Tibial artery (tissue), 4 donors: ENCODE results near the gene PCDHB11.
"Not testable (repeated sequence)": the region's sequence is repeated elsewhere in the genome, so short reads cannot be mapped to it uniquely, and the experiment has no call there.

ENCODE experiments used
- DNase-seq, 2 donors: peaks; one replicate each; pipeline ENCODE4 v3.0.0-alpha.2; 2019
- H3K27ac ChIP-seq, 2 donors: fragments of 200-600 bp; sonication (generic) in 1 of 2; 1 replicate in 1 of 2; 2 replicates in 1 of 2; pipeline ENCODE4 v1.5.1; 2018 to 2019; ENCODE audit warnings: mild to moderate bottlenecking in 1 of 2
- H3K27me3 ChIP-seq, 2 donors: fragments of 200-600 bp; sonication (generic) in 1 of 2; one replicate each; pipeline versions ENCODE4 v1.5.1 to v1.6.0; 2016 to 2019
- H3K36me3 ChIP-seq, 3 donors: fragments of 200-600 bp; sonication (generic) in 2 of 3; one replicate each; pipeline ENCODE4 v1.5.1; 2016 to 2019; ENCODE audit warnings: mild to moderate bottlenecking in 2 of 3
- H3K4me1 ChIP-seq, 4 donors: fragments of 200-600 bp; sonication (generic) in 2 of 4; 1 replicate in 3 of 4; 2 replicates in 1 of 4; pipeline ENCODE4 v1.5.1; 2016 to 2019
- H3K4me3 ChIP-seq, 2 donors: fragments of 200-600 bp; sonication (generic) in 1 of 2; 1 replicate in 1 of 2; 2 replicates in 1 of 2; pipeline ENCODE4 v1.5.1; 2018 to 2019; ENCODE audit warnings: mild to moderate bottlenecking in 2 of 2
- H3K9me3 ChIP-seq, 3 donors: fragments of 200-600 bp; sonication (generic) in 1 of 3; one replicate each; pipeline ENCODE4 v1.5.1; 2016 to 2019
- CTCF ChIP-seq, 2 experiments: fragments of 200-600 bp in 1 of 2; fragments of 450-650 bp in 1 of 2; IDR thresholded peaks; one replicate each; pipeline ENCODE4 v1.5.1; 2017 to 2019; ENCODE audit warnings: antibody characterized with exemption in 2 of 2, mild to moderate bottlenecking in 1 of 2, moderate library complexity in 1 of 2
- intact Hi-C: fragments of 100-400 bp; cut with DNase I; formaldehyde crosslinking; loops from one replicate; pipeline ENCODE4 v1.15.0; 2023; ENCODE audit warnings: low total_unique reads

PCDHB11 gene

GRCh38 chr5:141213656-141214339, 14.4 kb downstream of the PCDHB11 start, which contains the start of gene PCDHB13:
Gene PCDHB13, plus strand, starts transcription at chr5:141213919. Its CDS starts 205 bp downstream, at chr5:141214124.
- H3K27me3 ChIP-seq, DNase-seq, H3K4me1 ChIP-seq, H3K27ac ChIP-seq, intact Hi-C loops: not testable (repeated sequence)
- peak; percentile 15 to 16 for TF ChIP-seq CTCF (IDR thresholded peaks at IDR 0.05)
- Histone ChIP-seq H3K4me3 (peak within 1 kb of the TSS in 1 of 2 donors; percentile 22), H3K9me3 (peaks cover 14 to 95% (median 72%) of the 10 kb centered on the region in 3 donors), H3K36me3 (peaks cover 5 to 34% (median 28%) of the 10 kb centered on the region in 3 donors)

- DNase-seq, H3K27ac ChIP-seq, H3K4me3 ChIP-seq, H3K4me1 ChIP-seq, intact Hi-C loops, H3K27me3 ChIP-seq: not testable (repeated sequence)
- Histone ChIP-seq H3K9me3 (peaks cover 19 to 95% (median 72%) of the 10 kb centered on the region in 3 donors), H3K36me3 (peaks cover 5 to 37% (median 35%) of the 10 kb centered on the region in 3 donors)
Observed at GRCh38 chr5:141214583-141214982, 15.2 kb downstream of the PCDHB11 start.

- H3K4me3 ChIP-seq, H3K4me1 ChIP-seq, H3K27me3 ChIP-seq, H3K27ac ChIP-seq, intact Hi-C loops, DNase-seq: not testable (repeated sequence)
- H3K36me3 ChIP-seq: peaks cover 5 to 45% (median 30%) of the 10 kb centered on the region in 3 donors
- H3K9me3 ChIP-seq: peaks cover 19 to 95% (median 73%) of the 10 kb centered on the region in 3 donors
Observed at GRCh38 chr5:141215504-141215903, 16.1 kb downstream of the PCDHB11 start.

- intact Hi-C loops, H3K4me1 ChIP-seq, DNase-seq, H3K27me3 ChIP-seq, H3K27ac ChIP-seq, H3K4me3 ChIP-seq: not testable (repeated sequence)
- Histone ChIP-seq H3K36me3 (peaks cover 5 to 50% (median 30%) of the 10 kb centered on the region in 3 donors), H3K9me3 (peaks cover 24 to 97% (median 75%) of the 10 kb centered on the region in 3 donors)
Observed at GRCh38 chr5:141216035-141216434, 16.6 kb downstream of the PCDHB11 start.

GRCh38 chr5:141223112-141223783, 23.8 kb downstream of the PCDHB11 start, which contains the start of gene PCDHB14:
Gene PCDHB14, plus strand, starts transcription at chr5:141223343. Its CDS starts 163 bp downstream, at chr5:141223506.
- peak within 1 kb of the TSS; percentile 19 to 34 for H3K4me3 ChIP-seq
- intact Hi-C loops: no loop called here
- no peak within 1 kb of the TSS for H3K27ac ChIP-seq
- H3K36me3 ChIP-seq: peaks cover 5 to 47% (median 44%) of the 10 kb centered on the region in 3 donors
- H3K27me3 ChIP-seq: no peaks in the 10 kb centered on the region
- DNase-seq: no peak
- H3K4me1 ChIP-seq: no peaks in the 10 kb centered on the region
- peaks cover 15 to 97% (median 85%) of the 10 kb centered on the region in 3 donors for H3K9me3 ChIP-seq
- TF ChIP-seq CTCF (IDR thresholded peaks at IDR 0.05): no peak

- H3K9me3 ChIP-seq: peaks cover 9 to 90% (median 74%) of the 10 kb centered on the region in 3 donors
- H3K4me1 ChIP-seq, H3K27ac ChIP-seq, DNase-seq, H3K27me3 ChIP-seq, intact Hi-C loops, H3K4me3 ChIP-seq: not testable (repeated sequence)
- H3K36me3 ChIP-seq: peaks cover 0 to 35% (median 28%) of the 10 kb centered on the region in 3 donors
Observed at GRCh38 chr5:141224844-141225243, 25.4 kb downstream of the PCDHB11 start.

GRCh38 chr5:141225421-141225820, 26.0 kb downstream of the PCDHB11 start:
- Histone ChIP-seq H3K36me3 (peaks cover 0 to 35% (median 23%) of the 10 kb centered on the region in 3 donors), H3K9me3 (peaks cover 9 to 88% (median 72%) of the 10 kb centered on the region in 3 donors)
- H3K27me3 ChIP-seq, H3K4me3 ChIP-seq, DNase-seq, intact Hi-C loops, H3K27ac ChIP-seq, H3K4me1 ChIP-seq: not testable (repeated sequence)
